Osteocyte (in vitro differentiated cells): ENCODE results near the gene ALDH4A1. TPM values are rescaled to one million over a fixed set of nuclear protein-coding genes. Genes with fewer than 3 reads are reported as not detected.

ENCODE experiments used
- DNase-seq: peaks from one replicate; pipeline ENCODE4 v3.0.0; 2021; ENCODE audit warnings: mixed read lengths; ENCODE audit not compliant: unreplicated experiment; ENCODE audit errors: extremely low spot score
- H3K27ac Mint-ChIP-seq: one replicate; pipeline ENCODE4 v1.8.0; 2021; ENCODE audit warnings: mild to moderate bottlenecking, mixed read lengths; ENCODE audit not compliant: unreplicated experiment
- H3K27me3 Mint-ChIP-seq: one replicate; pipeline ENCODE4 v1.8.0; 2021; ENCODE audit warnings: mixed read lengths; ENCODE audit not compliant: unreplicated experiment
- H3K36me3 Mint-ChIP-seq: one replicate; pipeline ENCODE4 v1.8.0; 2021; ENCODE audit warnings: mixed read lengths; ENCODE audit not compliant: unreplicated experiment
- H3K4me1 Mint-ChIP-seq: one replicate; pipeline ENCODE4 v1.8.0; 2021; ENCODE audit warnings: mixed read lengths; ENCODE audit not compliant: unreplicated experiment
- H3K4me3 Mint-ChIP-seq: one replicate; pipeline ENCODE4 v1.8.0; 2021; ENCODE audit warnings: mild to moderate bottlenecking, moderate library complexity, mixed read lengths; ENCODE audit not compliant: unreplicated experiment
- H3K9me3 Mint-ChIP-seq: one replicate; pipeline ENCODE4 v1.8.0; 2021; ENCODE audit warnings: mixed read lengths; ENCODE audit not compliant: unreplicated experiment
- total RNA-seq: library from RNA; stranded (reverse); gene quantifications from 2 replicates; pipeline ENCODE4 v1.2.1, GENCODE V29; 2021
- TF ChIP-seq, protein P1 (sequence below): fragments of 200-600 bp; sonication (generic); IDR thresholded peaks from 2 replicates; pipeline ENCODE4 v1.5.0; 2021; ENCODE audit warnings: antibody characterized with exemption, mild to moderate bottlenecking, moderate library complexity

Gene ALDH4A1
- total RNA-seq, 1 donor from 2014 or later: 13.8 TPM

DNA sequence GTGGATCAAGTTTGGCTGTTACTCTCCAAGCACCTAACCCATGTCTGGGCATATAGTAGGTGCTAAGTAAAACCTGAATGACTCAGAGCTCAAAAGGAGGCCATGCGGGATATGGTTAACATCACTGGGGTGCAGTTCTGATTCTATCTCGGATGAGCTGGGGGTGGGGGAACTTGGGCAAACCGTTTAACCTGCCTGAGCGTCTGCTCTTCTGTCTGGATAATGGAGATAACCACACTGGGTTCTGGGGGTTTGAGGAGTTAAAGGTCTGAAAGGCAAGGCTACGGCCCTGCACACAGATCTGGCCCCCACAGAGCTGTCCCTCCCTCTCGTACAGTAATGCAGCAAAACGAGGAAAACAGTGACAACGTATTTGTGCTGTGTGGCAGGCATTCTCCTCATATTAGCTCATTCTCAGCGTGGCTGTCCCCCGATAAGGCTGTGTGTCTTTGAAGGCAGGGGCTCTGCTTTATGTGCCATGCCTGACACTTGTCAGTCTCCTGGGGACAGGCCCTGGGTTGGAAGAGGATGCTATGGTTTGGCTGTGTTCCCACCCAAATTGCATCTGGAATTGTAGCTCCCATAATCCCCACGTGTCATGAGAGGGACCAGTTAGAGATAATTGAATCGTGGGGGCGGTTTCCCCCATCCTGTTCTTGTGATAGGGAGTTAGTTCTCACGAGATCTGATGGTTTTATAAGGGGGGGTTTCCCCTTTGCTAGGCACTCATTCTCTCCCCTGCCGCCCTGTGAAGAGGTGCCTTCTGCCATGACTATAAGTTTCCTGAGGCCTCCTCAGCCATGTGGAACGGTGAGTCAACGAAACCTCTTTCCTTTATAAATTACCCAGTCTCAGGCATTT lies 6.8 kb upstream of the ALDH4A1 start:
- H3K4me3 Mint-ChIP-seq: no peak overlapping the region
- no peak for DNase-seq
- H3K4me1 Mint-ChIP-seq: peaks cover 10% of the 10 kb centered on the region
- H3K27me3 Mint-ChIP-seq: no peaks in the 10 kb centered on the region
- H3K27ac Mint-ChIP-seq: no peak overlapping the region
- peaks cover 5% of the 10 kb centered on the region for H3K36me3 Mint-ChIP-seq
- TF ChIP-seq, protein P1, sequence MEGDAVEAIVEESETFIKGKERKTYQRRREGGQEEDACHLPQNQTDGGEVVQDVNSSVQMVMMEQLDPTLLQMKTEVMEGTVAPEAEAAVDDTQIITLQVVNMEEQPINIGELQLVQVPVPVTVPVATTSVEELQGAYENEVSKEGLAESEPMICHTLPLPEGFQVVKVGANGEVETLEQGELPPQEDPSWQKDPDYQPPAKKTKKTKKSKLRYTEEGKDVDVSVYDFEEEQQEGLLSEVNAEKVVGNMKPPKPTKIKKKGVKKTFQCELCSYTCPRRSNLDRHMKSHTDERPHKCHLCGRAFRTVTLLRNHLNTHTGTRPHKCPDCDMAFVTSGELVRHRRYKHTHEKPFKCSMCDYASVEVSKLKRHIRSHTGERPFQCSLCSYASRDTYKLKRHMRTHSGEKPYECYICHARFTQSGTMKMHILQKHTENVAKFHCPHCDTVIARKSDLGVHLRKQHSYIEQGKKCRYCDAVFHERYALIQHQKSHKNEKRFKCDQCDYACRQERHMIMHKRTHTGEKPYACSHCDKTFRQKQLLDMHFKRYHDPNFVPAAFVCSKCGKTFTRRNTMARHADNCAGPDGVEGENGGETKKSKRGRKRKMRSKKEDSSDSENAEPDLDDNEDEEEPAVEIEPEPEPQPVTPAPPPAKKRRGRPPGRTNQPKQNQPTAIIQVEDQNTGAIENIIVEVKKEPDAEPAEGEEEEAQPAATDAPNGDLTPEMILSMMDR: no peak
- no peaks in the 10 kb centered on the region for H3K9me3 Mint-ChIP-seq

DNA sequence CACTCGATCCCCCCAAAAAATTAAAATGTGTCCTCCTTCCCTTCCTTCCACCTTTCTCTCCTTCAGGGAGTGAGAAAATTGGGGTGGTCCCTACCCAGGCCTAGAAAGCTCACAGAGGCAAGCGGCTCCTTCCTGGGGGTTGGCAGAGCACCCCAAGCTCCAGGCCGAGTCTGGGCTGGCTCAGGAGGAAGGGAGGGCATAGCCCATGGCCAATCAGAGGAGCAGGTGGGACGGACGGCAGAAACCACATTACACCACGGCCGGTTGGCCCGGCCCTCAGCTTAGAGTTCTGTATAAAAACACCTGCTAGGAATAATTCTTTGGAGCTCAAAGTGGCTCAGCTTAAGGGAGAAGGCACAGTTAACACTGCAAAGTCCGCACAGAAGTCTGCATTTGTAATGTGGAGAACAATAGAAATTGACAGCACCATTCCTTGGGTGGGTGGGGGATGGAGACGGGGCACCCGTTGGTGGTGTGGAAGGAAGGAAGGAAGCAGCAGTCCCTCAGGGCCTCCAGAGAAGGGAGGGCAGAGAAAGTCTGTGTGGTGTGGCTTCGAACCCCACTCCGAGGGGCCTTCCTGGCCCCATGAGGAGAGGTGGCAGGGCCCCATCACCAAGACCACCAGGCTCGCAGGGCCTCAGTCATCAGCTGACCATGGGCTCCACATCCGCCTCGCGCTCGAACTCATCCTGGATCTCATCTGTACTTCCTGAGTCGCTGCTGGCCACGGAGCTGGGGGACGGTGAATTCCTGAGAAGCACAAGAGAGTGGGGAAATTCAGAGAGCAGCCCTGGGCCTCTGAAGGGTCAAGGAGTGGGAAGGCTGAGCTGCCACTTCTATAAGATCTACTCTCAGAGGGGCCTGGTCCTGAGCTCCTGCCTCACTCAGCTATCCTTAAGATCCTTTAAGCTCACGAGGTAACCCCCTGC lies 5.8 kb upstream of the ALDH4A1 start:
- no peak overlapping the region for H3K27ac Mint-ChIP-seq
- peaks cover 5% of the 10 kb centered on the region for H3K36me3 Mint-ChIP-seq
- DNase-seq: no peak
- TF ChIP-seq, protein P1: no peak
- H3K4me1 Mint-ChIP-seq: peaks cover 11% of the 10 kb centered on the region
- H3K9me3 Mint-ChIP-seq: no peaks in the 10 kb centered on the region
- H3K4me3 Mint-ChIP-seq: no peak overlapping the region
- no peaks in the 10 kb centered on the region for H3K27me3 Mint-ChIP-seq

DNA sequence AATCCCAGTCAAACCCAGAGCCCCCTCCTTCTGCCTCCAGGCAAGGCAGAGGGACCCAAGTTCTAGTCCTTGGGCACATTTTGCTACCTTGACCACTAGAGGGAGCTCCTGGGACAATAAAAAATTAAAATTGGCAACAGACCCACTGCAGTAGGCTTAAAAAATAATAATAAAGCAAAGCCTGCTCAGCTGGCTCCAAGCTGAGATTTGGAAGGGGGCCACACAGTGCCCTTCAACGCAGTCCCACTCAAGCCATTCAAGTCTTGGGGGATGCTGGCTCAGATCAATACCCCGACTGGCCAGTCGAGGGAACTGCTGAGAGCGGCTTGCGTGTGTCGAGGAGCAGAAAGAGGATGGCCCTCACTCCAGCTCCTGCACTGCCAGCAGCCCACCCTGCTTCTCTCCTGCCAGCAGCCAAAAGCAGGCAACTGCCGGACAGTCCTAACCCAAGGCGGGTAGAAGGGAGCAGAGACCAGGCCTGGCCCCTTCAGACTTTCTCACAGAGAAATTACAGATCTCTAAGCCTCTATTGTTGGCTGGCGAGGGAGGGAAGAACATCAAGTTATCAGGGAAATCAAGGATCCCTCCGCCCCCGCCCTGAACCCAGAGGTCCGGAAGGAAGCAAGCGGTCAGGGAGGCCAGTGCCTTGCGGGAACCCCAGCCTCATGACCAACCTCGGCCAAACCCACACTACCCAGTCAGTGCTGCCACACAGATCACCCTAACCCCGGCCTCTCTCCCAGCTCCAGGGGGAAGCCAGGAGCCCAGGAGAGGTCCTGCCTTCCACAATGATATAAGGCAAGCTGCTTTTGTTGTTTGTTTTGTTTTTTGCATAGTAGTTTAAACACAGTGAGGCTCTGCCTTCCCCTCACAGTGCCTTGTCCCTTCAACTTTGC lies 4.9 kb upstream of the ALDH4A1 start:
- H3K27ac Mint-ChIP-seq: no peak overlapping the region
- TF ChIP-seq, protein P1: peak; percentile 92
- no peak for DNase-seq

DNA sequence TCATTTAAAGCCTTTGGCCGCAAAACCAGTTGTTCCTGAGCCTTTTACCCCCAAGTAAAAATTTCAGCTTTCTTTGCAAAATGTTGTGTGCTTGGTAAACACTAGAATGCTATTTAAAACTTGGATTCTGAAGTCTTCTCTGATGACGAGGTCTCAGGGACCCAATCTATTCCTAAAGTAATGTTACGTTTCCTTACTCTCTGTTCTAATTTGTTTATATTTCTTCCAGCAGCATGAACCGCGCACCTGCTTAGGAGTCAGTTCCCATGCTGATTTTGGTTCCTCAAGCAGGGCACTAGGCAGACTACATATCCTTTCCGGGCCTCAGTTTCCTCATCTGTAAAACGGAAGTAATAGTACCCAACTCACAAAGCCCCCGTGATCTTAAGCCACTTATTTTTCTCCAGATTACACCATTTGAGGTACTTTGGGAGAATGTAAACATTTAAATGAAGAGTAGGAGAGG lies 969 bp upstream of the ALDH4A1 start:
- Mint-ChIP-seq H3K36me3 (no peaks in the 10 kb centered on the region), H3K4me3 (peak overlapping the region; percentile 98), H3K4me1 (peaks cover 19% of the 10 kb centered on the region), H3K27ac (peak overlapping the region; percentile 99), H3K9me3 (no peaks in the 10 kb centered on the region), H3K27me3 (no peaks in the 10 kb centered on the region)
- TF ChIP-seq, protein P1: no peak
- DNase-seq: no peak

More for the DNA sequence above, 4.9 kb upstream of the ALDH4A1 start:
- Mint-ChIP-seq H3K4me1 (peaks cover 10% of the 10 kb centered on the region), H3K36me3 (peaks cover 5% of the 10 kb centered on the region), H3K9me3 (no peaks in the 10 kb centered on the region), H3K4me3 (no peak overlapping the region), H3K27me3 (no peaks in the 10 kb centered on the region)
